RWPE2 (cell line): ENCODE results near the gene TMCC3.

Experiments
- ATAC-seq: fragments of 200-7000 bp; cut with Tn5 transposase; 3 replicates; pipeline ENCODE4 v1.9.1; 2021; ENCODE audit warnings: low read depth
- DNase-seq: peaks from one replicate; pipeline ENCODE4 v3.0.0-alpha.2; 2020; ENCODE audit warnings: low spot score
- H3K27ac ChIP-seq: fragments of 450-650 bp; 2 replicates; pipeline ENCODE4 v1.5.1; 2017; ENCODE audit warnings: mild to moderate bottlenecking; ENCODE audit not compliant: poor library complexity, severe bottlenecking
- H3K27me3 ChIP-seq: fragments of 250-450 bp; sonication (Bioruptor Pico); 2 replicates; pipeline ENCODE4 v1.5.1; 2021; ENCODE audit warnings: mild to moderate bottlenecking, moderate library complexity; ENCODE audit not compliant: insufficient read depth, poor library complexity, severe bottlenecking
- H3K36me3 ChIP-seq: fragments of 250-450 bp; sonication (Bioruptor Pico); 2 replicates; pipeline ENCODE4 v1.5.1; 2020; ENCODE audit warnings: low read depth, mild to moderate bottlenecking, moderate library complexity
- H3K4me1 ChIP-seq: fragments of 250-450 bp; sonication (Bioruptor Pico); 2 replicates; pipeline ENCODE4 v1.5.1; 2021; ENCODE audit warnings: mild to moderate bottlenecking, moderate library complexity; ENCODE audit not compliant: insufficient read depth, poor library complexity, severe bottlenecking
- H3K4me3 ChIP-seq: fragments of 250-450 bp; sonication (Bioruptor Pico); 2 replicates; pipeline ENCODE4 v1.5.1; 2021; ENCODE audit warnings: mild to moderate bottlenecking, moderate library complexity; ENCODE audit not compliant: severe bottlenecking
- H3K9me3 ChIP-seq: fragments of 250-450 bp; sonication (Bioruptor Pico); 2 replicates; pipeline ENCODE4 v1.5.1; 2021; ENCODE audit warnings: mild to moderate bottlenecking, moderate library complexity; ENCODE audit not compliant: severe bottlenecking
- TF ChIP-seq, protein P1 (sequence below): fragments of 450-650 bp; IDR thresholded peaks from one replicate; pipeline ENCODE4 v1.5.1; 2017; ENCODE audit warnings: mild to moderate bottlenecking, moderate library complexity; ENCODE audit not compliant: poor library complexity, severe bottlenecking

The TMCC3 gene

DNA sequence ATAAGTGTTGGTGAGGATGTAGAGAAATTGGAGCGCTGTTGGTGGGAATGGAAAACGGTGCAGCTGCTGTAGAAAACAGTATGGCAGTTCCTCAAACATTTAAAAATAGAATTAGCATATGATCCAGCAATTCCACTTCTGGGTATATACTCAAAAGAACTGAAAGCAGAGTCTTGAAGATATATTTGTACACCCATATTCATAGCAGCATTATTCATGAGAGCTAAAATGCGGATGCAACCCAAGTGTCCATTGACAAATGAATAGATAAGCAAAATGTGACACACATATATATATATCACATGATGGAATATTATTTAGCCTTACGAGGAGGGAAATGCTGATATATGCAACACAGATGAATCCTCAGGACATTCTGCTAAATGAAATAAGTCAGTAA lies 106.0 kb downstream of the TMCC3 start:
- DNase-seq (no peak), ATAC-seq (no peak)
- H3K4me1 ChIP-seq = no peaks in the 10 kb centered on the region
- no peak overlapping the region for H3K27ac ChIP-seq
- no peak overlapping the region for H3K4me3 ChIP-seq
- no peaks in the 10 kb centered on the region for H3K36me3 ChIP-seq
- H3K9me3 ChIP-seq = no peaks in the 10 kb centered on the region
- no peaks in the 10 kb centered on the region for H3K27me3 ChIP-seq
- TF ChIP-seq, protein P1, sequence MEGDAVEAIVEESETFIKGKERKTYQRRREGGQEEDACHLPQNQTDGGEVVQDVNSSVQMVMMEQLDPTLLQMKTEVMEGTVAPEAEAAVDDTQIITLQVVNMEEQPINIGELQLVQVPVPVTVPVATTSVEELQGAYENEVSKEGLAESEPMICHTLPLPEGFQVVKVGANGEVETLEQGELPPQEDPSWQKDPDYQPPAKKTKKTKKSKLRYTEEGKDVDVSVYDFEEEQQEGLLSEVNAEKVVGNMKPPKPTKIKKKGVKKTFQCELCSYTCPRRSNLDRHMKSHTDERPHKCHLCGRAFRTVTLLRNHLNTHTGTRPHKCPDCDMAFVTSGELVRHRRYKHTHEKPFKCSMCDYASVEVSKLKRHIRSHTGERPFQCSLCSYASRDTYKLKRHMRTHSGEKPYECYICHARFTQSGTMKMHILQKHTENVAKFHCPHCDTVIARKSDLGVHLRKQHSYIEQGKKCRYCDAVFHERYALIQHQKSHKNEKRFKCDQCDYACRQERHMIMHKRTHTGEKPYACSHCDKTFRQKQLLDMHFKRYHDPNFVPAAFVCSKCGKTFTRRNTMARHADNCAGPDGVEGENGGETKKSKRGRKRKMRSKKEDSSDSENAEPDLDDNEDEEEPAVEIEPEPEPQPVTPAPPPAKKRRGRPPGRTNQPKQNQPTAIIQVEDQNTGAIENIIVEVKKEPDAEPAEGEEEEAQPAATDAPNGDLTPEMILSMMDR = no peak

- ATAC-seq (no peak), DNase-seq (no peak)
- TF ChIP-seq, protein P1 = no peak
- Histone ChIP-seq H3K4me1 (no peaks in the 10 kb centered on the region), H3K27me3 (no peaks in the 10 kb centered on the region), H3K9me3 (no peaks in the 10 kb centered on the region), H3K4me3 (no peak overlapping the region), H3K27ac (no peak overlapping the region), H3K36me3 (no peaks in the 10 kb centered on the region)
Measured at GRCh38 chr12:94538318-94538717, 112.0 kb downstream of the TMCC3 start.

DNA sequence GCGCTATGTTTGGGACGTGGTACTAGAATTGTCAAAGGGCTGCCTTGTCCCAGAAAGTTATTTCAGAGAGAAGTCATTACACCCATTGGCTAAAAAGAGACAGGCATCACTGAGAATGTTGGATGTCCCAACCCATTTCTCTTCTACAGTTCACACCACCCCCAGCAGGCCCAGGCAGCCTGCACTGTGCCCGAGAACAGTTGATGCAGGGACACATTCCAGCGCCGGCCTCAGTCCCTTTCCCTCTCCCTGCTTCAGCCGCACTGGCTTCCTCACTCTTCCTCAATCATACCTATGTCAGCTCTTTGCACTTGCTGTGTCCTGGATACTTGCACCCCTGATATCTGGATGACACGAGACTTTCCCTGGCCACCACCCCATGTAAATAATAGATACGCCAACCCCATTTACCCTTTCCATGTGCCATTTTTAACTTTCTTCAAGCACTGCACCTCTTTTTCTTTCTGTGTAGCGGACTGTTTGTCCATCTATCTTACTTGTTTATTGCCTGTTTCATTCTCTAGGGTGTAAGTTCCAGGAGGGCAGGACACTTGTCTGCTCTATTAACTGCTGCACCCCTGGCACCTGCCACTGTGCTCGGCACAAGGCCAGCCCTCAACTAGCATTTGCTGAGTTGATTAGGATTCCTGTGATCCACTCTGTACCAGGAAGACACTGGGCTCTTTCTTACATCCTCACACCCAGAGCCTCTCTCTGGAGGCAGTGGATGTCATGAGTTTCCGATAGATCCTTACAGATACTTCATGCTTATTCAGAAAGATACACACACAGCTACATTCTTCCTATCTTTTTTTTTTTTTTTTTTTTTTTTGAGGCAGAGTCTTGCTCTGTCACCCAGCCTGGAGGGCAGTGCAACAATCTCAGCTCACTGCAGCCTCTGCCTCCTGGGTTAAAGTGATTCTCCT lies 114.1 kb downstream of the TMCC3 start:
- Histone ChIP-seq H3K4me1 (no peaks in the 10 kb centered on the region), H3K36me3 (no peaks in the 10 kb centered on the region), H3K4me3 (no peak overlapping the region), H3K27ac (no peak overlapping the region), H3K9me3 (no peaks in the 10 kb centered on the region), H3K27me3 (no peaks in the 10 kb centered on the region)
- DNase-seq (no peak), ATAC-seq (no peak)
- TF ChIP-seq, protein P1 = no peak

DNA sequence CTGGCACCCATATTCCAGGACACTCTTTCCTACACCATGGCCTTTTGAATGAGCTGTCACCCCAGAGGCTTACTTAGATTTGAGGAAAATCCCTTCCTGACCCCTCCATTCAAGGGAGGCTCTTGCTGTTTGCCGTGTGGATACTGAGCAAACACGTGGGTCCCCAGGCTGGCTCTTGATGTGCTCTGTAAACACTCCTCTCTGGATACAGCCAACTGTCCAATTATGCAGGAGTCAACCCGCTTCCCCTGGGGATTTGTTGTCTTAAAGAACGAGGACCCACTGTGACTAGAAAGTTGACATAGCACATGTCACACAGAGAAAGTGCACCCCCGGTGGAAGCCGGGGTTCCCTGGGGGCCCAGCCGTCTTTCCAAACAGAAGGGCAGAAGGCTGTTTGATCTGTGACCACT lies 114.8 kb downstream of the TMCC3 start:
- Histone ChIP-seq H3K27ac (no peak overlapping the region), H3K9me3 (no peaks in the 10 kb centered on the region), H3K4me1 (no peaks in the 10 kb centered on the region), H3K27me3 (no peaks in the 10 kb centered on the region), H3K36me3 (no peaks in the 10 kb centered on the region), H3K4me3 (no peak overlapping the region)
- TF ChIP-seq, protein P1 = no peak
- ATAC-seq (no peak), DNase-seq (no peak)

GRCh38 chr12:94534774-94535509 lies 115.4 kb downstream of the TMCC3 start:
- H3K9me3 ChIP-seq = no peaks in the 10 kb centered on the region
- no peaks in the 10 kb centered on the region for H3K36me3 ChIP-seq
- DNase-seq (no peak), ATAC-seq (no peak)
- no peaks in the 10 kb centered on the region for H3K4me1 ChIP-seq
- TF ChIP-seq, protein P1 = no peak
- no peak overlapping the region for H3K27ac ChIP-seq
- H3K27me3 ChIP-seq = no peaks in the 10 kb centered on the region
- no peak overlapping the region for H3K4me3 ChIP-seq
